Measurements from ENCODE around the gene RAD9B. TPM values are rescaled to one million over a fixed set of nuclear protein-coding genes. Genes with fewer than 3 reads are reported as not detected.

RAD9B gene
- polyA plus RNA-seq, 1 experiment, result 0.33 TPM

- DNase-seq (ENCODE audit: low read depth), result no peak
- Histone ChIP-seq H3K27me3 (ENCODE audit: control insufficient read depth, insufficient read depth, low read length) (no peaks in the 10 kb centered on the region), H3K4me3 (ENCODE audit: low read depth, low read length) (no peak overlapping the region), H3K36me3 (ENCODE audit: control insufficient read depth, insufficient read depth, low read length) (peaks cover 9% of the 10 kb centered on the region)
- ChIA-PET CTCF (interaction anchor here (0.9 to 2.6 kb wide), 5 partner anchors 11 to 64 kb away, joined by 3 to 14 read pairs (median 5); no protein-coding TSS in a partner anchor), POLR2A (interaction anchor here (0.5 kb wide), 1 partner anchor 54 kb away, joined by 3 read pairs; no protein-coding TSS in a partner anchor)
- TF ChIP-seq CTCF (IDR thresholded peaks at IDR 0.05; ENCODE audit: insufficient read depth, low read depth, low read length), result no peak
Observed at GRCh38 chr12:110536834-110537604, 34.9 kb downstream of the RAD9B start.

DNA sequence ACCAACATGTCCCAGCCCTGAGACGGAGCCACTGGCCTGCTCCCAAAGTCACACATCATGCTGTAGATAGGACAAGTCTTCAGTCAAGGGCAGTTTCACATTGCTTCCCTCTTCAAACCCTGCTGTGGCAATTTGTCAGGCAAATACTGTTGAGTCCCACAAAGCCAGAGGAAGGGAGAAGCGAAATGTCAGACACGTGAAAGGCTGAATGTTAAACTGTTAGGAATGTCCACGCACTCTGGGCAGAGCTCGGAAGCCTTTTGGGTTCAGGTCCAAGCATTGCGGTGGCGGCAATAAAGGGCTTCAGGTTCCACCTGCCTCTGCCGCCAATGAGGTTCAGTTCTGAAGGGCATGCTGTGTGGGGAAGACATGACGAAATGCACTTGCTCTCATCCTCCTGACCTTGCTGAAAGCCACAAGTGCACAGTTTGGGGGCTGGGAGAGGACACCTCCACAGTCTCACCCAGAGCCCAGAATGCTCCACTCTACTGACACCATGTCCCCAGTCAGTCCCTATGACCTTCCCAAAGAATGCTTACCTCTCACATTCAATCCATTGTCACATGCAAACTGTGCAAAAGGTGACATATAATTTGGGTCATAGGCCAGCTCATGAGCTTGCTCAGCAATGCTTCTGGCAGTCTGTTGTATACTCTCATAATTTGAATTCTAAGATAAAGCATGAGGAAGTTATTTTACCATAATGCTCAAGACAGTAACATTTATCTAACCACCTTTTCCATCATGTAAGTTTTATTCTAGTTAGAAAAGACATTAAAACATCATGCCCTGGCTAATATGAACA, 35.7 kb downstream of the RAD9B start:
- TF ChIP-seq CTCF (IDR thresholded peaks at IDR 0.05; ENCODE audit: insufficient read depth, low read depth, low read length), result no peak
- Histone ChIP-seq H3K36me3 (ENCODE audit: control insufficient read depth, insufficient read depth, low read length) (peaks cover 9% of the 10 kb centered on the region), H3K27me3 (ENCODE audit: control insufficient read depth, insufficient read depth, low read length) (no peaks in the 10 kb centered on the region), H3K4me3 (ENCODE audit: low read depth, low read length) (no peak overlapping the region)
- POLR2A ChIA-PET, result no interaction called here
- no peak for DNase-seq (ENCODE audit: low read depth)
- CTCF ChIA-PET, result interaction anchor here (0.6 to 2.6 kb wide), 7 partner anchors 10 to 197 kb away, joined by 3 to 14 read pairs (median 5); no protein-coding TSS in a partner anchor

DNA sequence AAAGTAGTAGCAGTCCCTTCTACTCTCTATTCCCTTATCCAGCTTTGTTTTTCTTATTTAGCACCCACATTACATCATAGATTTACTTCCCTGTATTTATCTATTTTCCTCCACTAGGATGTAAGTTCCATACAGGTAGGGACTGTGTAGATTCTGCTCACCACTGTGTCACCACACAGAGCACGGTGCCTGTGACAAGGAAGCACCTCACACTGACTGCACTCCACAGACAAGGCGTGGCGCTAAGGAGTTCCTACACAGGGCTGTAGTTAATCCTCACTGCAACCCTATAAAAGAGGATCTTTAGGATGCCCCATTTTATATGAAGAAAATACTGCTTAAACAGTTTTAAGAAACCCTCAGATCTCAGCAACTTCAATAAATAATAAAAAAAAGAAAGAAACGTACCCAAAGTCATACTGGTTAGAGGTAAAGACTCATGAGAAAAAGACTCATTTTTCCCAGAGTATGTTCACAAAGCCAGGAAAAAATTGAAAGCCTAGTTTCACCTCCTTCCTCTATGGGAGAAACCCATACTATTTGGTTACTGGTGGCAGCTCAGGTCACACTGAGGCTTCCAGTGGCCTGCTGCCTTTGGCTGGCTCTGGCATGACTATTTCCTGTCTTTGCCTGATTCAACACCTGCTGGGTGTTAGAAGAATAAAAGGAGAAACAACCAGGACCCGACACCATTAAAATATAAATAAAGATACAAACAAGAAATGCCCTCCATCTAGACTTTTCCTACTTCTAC, 36.9 kb downstream of the RAD9B start:
- DNase-seq (ENCODE audit: low read depth), result no peak
- Histone ChIP-seq H3K27me3 (ENCODE audit: control insufficient read depth, insufficient read depth, low read length) (no peaks in the 10 kb centered on the region), H3K4me3 (ENCODE audit: low read depth, low read length) (no peak overlapping the region), H3K36me3 (ENCODE audit: control insufficient read depth, insufficient read depth, low read length) (peaks cover 9% of the 10 kb centered on the region)
- POLR2A ChIA-PET, result no interaction called here
- no peak for TF ChIP-seq CTCF (IDR thresholded peaks at IDR 0.05; ENCODE audit: insufficient read depth, low read depth, low read length)
- CTCF ChIA-PET, result interaction anchor here (0.9 to 2.6 kb wide), 5 partner anchors 10 to 62 kb away, joined by 3 to 14 read pairs (median 4); no protein-coding TSS in a partner anchor

DNA sequence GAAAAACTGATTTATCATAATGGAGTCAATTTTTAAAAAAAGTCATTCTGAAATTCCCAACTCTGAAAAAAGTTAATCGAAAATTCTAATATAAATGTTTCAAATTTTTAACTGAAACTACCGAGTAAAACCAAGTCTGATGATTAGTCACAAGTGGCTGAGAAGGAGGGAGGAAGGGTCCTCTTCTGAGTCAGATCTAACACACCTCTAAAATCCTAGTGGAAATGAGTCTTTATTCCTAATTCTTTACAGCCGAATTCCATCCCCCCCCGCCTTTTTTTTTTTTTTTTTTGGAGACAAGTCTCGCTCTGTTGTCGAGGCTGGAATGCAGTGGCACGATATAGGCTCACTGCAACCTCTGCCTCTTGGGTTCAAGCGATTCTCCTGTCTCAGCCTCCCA, 37.9 kb downstream of the RAD9B start:
- POLR2A ChIA-PET, result no interaction called here
- no peak for TF ChIP-seq CTCF (IDR thresholded peaks at IDR 0.05; ENCODE audit: insufficient read depth, low read depth, low read length)
- DNase-seq (ENCODE audit: low read depth), result no peak
- Histone ChIP-seq H3K27me3 (ENCODE audit: control insufficient read depth, insufficient read depth, low read length) (no peaks in the 10 kb centered on the region), H3K36me3 (ENCODE audit: control insufficient read depth, insufficient read depth, low read length) (peaks cover 9% of the 10 kb centered on the region), H3K4me3 (ENCODE audit: low read depth, low read length) (no peak overlapping the region)
- CTCF ChIA-PET, result interaction anchor here (0.9 to 1.1 kb wide), 2 partner anchors 12 to 60 kb away, joined by 4 read pairs; no protein-coding TSS in a partner anchor
